HepG2 (cell line): ENCODE measurements around the gene GMEB2. TPM values are rescaled to one million over a fixed set of nuclear protein-coding genes. Genes with fewer than 3 reads are reported as not detected.

Experiments used
- ATAC-seq: fragments of 200-7000 bp; cut with Tn5 transposase; 3 replicates; pipeline ENCODE4 v1.9.1; 2020; ENCODE audit warnings: mild to moderate bottlenecking, moderate library complexity
- BruUV-seq: library from RNA; stranded (reverse); fragments of 400-500 nt; replicated peaks from 2 replicates; lab custom pipeline; 2021; lab: Mats Ljungman, UMichigan
- CTCF ChIA-PET: fragments of 300-600 bp; formaldehyde crosslinking; extraction: SDS; loops from one replicate; lab custom pipeline; 2021; ENCODE audit warnings: low total read pairs, inconsistent platforms, low intra/inter-chr PET ratio; lab: Yijun Ruan, JAX
- POLR2A ChIA-PET: fragments of 350-600 bp; sonication (Branson Sonifier 250); formaldehyde crosslinking; loops from one replicate; lab custom pipeline; 2020; ENCODE audit warnings: antibody characterized with exemption, inconsistent platforms; lab: Yijun Ruan, JAX
- DNase-seq: peaks from one replicate; pipeline ENCODE4 v3.0.0-alpha.2; 2015; ENCODE audit warnings: low spot score
- FAIRE-seq: peaks from 3 replicates; lab custom pipeline; 2011; peaks lifted over from hg19 to GRCh38; lab: Jason Lieb, UNC
- H2AFZ ChIP-seq: one replicate; pipeline ENCODE4 v1.6.1; 2011; ENCODE audit warnings: low read length, inconsistent platforms
- H3K27ac ChIP-seq: fragments of 300-600 bp; 3 replicates; pipeline ENCODE4 v1.8.0; 2011; ENCODE audit warnings: mixed run types, mild to moderate bottlenecking, mixed read lengths, low read length, inconsistent platforms; ENCODE audit not compliant: insufficient read depth; ENCODE audit errors: extremely low read length
- H3K27me3 ChIP-seq, 2 experiments: fragments of 200-600 bp in 1 of 2; 2 replicates in 1 of 2; 3 replicates in 1 of 2; pipeline versions ENCODE4 v1.6.0 to v1.8.0; 2011; ENCODE audit warnings: low read length in 2 of 2, mild to moderate bottlenecking in 2 of 2, moderate library complexity in 2 of 2, inconsistent platforms in 1 of 2; ENCODE audit not compliant: insufficient read depth in 2 of 2, control insufficient read depth in 1 of 2
- H3K36me3 ChIP-seq, 2 experiments: fragments of 200-600 bp in 1 of 2; replicated peaks in 1 of 2; 2 replicates in 1 of 2; 3 replicates in 1 of 2; pipeline versions ENCODE4 v1.5.1 to v1.8.0; 2011; ENCODE audit warnings: low read length in 2 of 2, inconsistent platforms in 1 of 2; ENCODE audit not compliant: insufficient read depth in 2 of 2, control insufficient read depth in 1 of 2
- H3K4me1 ChIP-seq: 2 replicates; pipeline ENCODE4 v1.5.1; 2012; ENCODE audit warnings: low read length, inconsistent platforms; ENCODE audit not compliant: insufficient read depth
- H3K4me2 ChIP-seq: 2 replicates; pipeline ENCODE4 v1.6.0; 2011; ENCODE audit warnings: low read depth, low read length, inconsistent platforms
- H3K4me3 ChIP-seq, 3 experiments: fragments of 200-600 bp in 1 of 3; sonication (generic), shearing (Covaris generic) in 1 of 3; replicated peaks in 1 of 3; 2 replicates each; pipeline ENCODE4 v1.5.1; 2011 to 2016; ENCODE audit warnings: low read length in 3 of 3, inconsistent platforms in 2 of 3, low read depth in 2 of 3, mild to moderate bottlenecking in 2 of 3, control low read depth in 1 of 3, mixed read lengths in 1 of 3; ENCODE audit not compliant: insufficient read depth in 1 of 3
- H3K79me2 ChIP-seq: one replicate; pipeline ENCODE4 v1.6.1; 2011; ENCODE audit warnings: low read length, inconsistent platforms; ENCODE audit not compliant: insufficient read depth
- H3K9ac ChIP-seq: 2 replicates; pipeline ENCODE4 v1.6.0; 2011; ENCODE audit warnings: mild to moderate bottlenecking, low read depth, low read length, inconsistent platforms; ENCODE audit not compliant: insufficient read depth
- H3K9me3 ChIP-seq: 2 replicates; pipeline ENCODE4 v1.5.1; 2012; ENCODE audit warnings: mild to moderate bottlenecking, low read length
- H4K20me1 ChIP-seq: 2 replicates; pipeline ENCODE4 v1.6.0; 2011; ENCODE audit warnings: inconsistent platforms, mild to moderate bottlenecking, low read length, moderate library complexity; ENCODE audit not compliant: insufficient read depth
- ATAD3A ChIP-seq: sonication (generic); formaldehyde crosslinking; IDR thresholded peaks from 2 replicates; pipeline ENCODE4 v1.4.0; 2020; ENCODE audit warnings: missing genetic modification reagents
- CBX1 ChIP-seq: IDR thresholded peaks from one replicate; pipeline ENCODE4 v1.6.1; 2016; ENCODE audit warnings: antibody characterized with exemption, low read depth
- HMGXB4 ChIP-seq, 2 experiments: sonication (generic) in 1 of 2; formaldehyde crosslinking in 1 of 2; IDR thresholded peaks; 2 replicates each; pipeline versions ENCODE4 v1.4.0 to v1.6.1; 2018 to 2020; ENCODE audit warnings: missing genetic modification reagents in 2 of 2, borderline replicate concordance in 1 of 2, low read depth in 1 of 2, mild to moderate bottlenecking in 1 of 2, missing biosample characterization in 1 of 2
- IRF1 ChIP-seq: sonication (generic); formaldehyde crosslinking; IDR thresholded peaks from 2 replicates; pipeline ENCODE4 v1.4.0; 2020; ENCODE audit warnings: low read depth, mild to moderate bottlenecking, missing genetic modification reagents
- MZF1 ChIP-seq: sonication (generic); formaldehyde crosslinking; IDR thresholded peaks from 2 replicates; pipeline ENCODE4 v1.8.1; 2023; ENCODE audit warnings: mild to moderate bottlenecking, missing genetic modification reagents, borderline replicate concordance
- NR2F2 ChIP-seq: IDR thresholded peaks from 2 replicates; pipeline ENCODE4 v1.6.1; 2012; ENCODE audit warnings: low read depth, inconsistent platforms, borderline replicate concordance
- PATZ1 ChIP-seq: sonication (generic); formaldehyde crosslinking; IDR thresholded peaks from 2 replicates; pipeline ENCODE4 v1.4.0; 2020; ENCODE audit warnings: missing genetic modification reagents
- RBAK ChIP-seq: sonication (generic); formaldehyde crosslinking; IDR thresholded peaks from 2 replicates; pipeline ENCODE4 v1.5.1; 2020; ENCODE audit warnings: mild to moderate bottlenecking, missing genetic modification reagents
- ZNF143 ChIP-seq: sonication (generic); formaldehyde crosslinking; IDR thresholded peaks from 2 replicates; pipeline ENCODE4 v1.4.0; 2020; ENCODE audit warnings: missing genetic modification reagents
- ZNF501 ChIP-seq: sonication (generic); formaldehyde crosslinking; IDR thresholded peaks from 2 replicates; pipeline ENCODE4 v1.5.1; 2020; ENCODE audit warnings: mild to moderate bottlenecking, moderate library complexity, missing genetic modification reagents
- ZSCAN20 ChIP-seq: sonication (generic); formaldehyde crosslinking; IDR thresholded peaks from 2 replicates; pipeline ENCODE4 v1.4.0; 2020; ENCODE audit warnings: missing genetic modification reagents, mild to moderate bottlenecking, borderline replicate concordance
- WGBS: methylation state at CpG from one replicate; pipeline ENCODE4 v1.1.6; 2017; ENCODE audit warnings: low lambda C conversion rate; 5-methylcytosine and 5-hydroxymethylcytosine counted together
- in situ Hi-C: cut with HindIII; loops from 2 replicates; pipeline ENCODE4 v1.10.0; 2017; ENCODE audit warnings: low pct_unique_long_range_greater_than_20kb; ENCODE audit not compliant: extremely low pct_ligation_motif_present
- intact Hi-C: fragments of 100-400 bp; cut with micrococcal nuclease; formaldehyde crosslinking; loops from one replicate; pipeline ENCODE4 v1.10.0; 2022; ENCODE audit not compliant: unreplicated experiment
- polyA plus RNA-seq, 8 experiments: library from polyadenylated mRNA; depleted of rRNA in 3 of 8; stranded (reverse) in 7 of 8; unstranded in 1 of 8; fragments of >200 nt; fragmentation: Illumina TruSeq in 4 of 8; extraction: Trizol in 4 of 8; gene quantifications; 2 replicates each; pipeline versions ENCODE4 v1.2.1 to v1.2.3, GENCODE V29; 2011 to 2016; ENCODE audit warnings: low read depth in 4 of 8, missing spikeins in 1 of 8, mixed read lengths in 1 of 8; ENCODE audit not compliant: insufficient read depth in 1 of 8
- total RNA-seq, 5 experiments: library from RNA; depleted of rRNA; stranded (reverse); fragments of >200 nt; fragmentation: Illumina TruSeq; extraction: Trizol; gene quantifications; 2 replicates each; pipeline ENCODE4 v1.2.3, GENCODE V29; 2016; ENCODE audit warnings: low read depth in 1 of 5

The GMEB2 gene
- total and polyA plus RNA-seq, 2 of the 13 experiments (the other 11 are each of a cell fraction or from before 2014, with no cell fraction given), result 10.6 to 12.4 TPM

GRCh38 chr20:63538204-63539091 is 88.5 kb downstream of the GMEB2 start:
- no peak for FAIRE-seq
- TF ChIP-seq RBAK (CRISPR knock-in tag) (peak; percentile 98), CBX1 (no peak), HMGXB4 (CRISPR knock-in tag; IDR thresholded peaks at IDR 0.05; ENCODE audit: borderline replicate concordance in 1 of 2, low read depth in 1 of 2) (peak in 1 of 2 experiments; percentile 58; a peak in 1 of 4 replicates), NR2F2 (0 out of 2 replicates have a peak, but pooled peaks have one; percentile 4), ZSCAN20 (CRISPR knock-in tag) (peak; percentile 13; the same call in 1 of the 2 replicates), PATZ1 (CRISPR knock-in tag) (peak; percentile 83), ZNF143 (0 out of 2 replicates have a peak, but pooled peaks have one; percentile 2), IRF1 (CRISPR knock-in tag) (no peak), ATAD3A (no peak), ZNF501 (peak; percentile 13; the same call in 1 of the 2 replicates), MZF1 (no peak)

More at GRCh38 chr20:63538204-63539091, 88.5 kb downstream of the GMEB2 start:
- ChIA-PET POLR2A (interaction anchor here (0.7 to 2.7 kb wide), 27 partner anchors 8 to 543 kb away, joined by 3 to 26 read pairs (median 5); partner anchors contain the start of genes GMEB2, HELZ2, LIME1 and PPDPF), CTCF (interaction anchor here (1.1 to 2.7 kb wide), 6 partner anchors 35 to 531 kb away, joined by 3 to 29 read pairs (median 8); partner anchors contain the start of genes HELZ2 and TPD52L2)
- no TSS peak for BruUV-seq
- Histone ChIP-seq H3K9ac (0 out of 2 replicates have a peak overlapping the region, but pooled peaks have one; percentile 53), H3K9me3 (no peaks in the 10 kb centered on the region), H2AFZ (no peak overlapping the region), H3K79me2 (no peaks in the 10 kb centered on the region), H3K4me2 (peak overlapping the region; percentile 89), H3K27ac (no peak overlapping the region), H3K36me3 (no peaks in the 10 kb centered on the region), H4K20me1 (no peaks in the 10 kb centered on the region), H3K4me3 (peak overlapping the region; percentile 37 to 76 (median 64); a peak in 4 of 6 replicates), H3K27me3 (peaks cover 49 to 69% of the 10 kb centered on the region in 2 experiments), H3K4me1 (peaks cover 48% of the 10 kb centered on the region)
- in situ Hi-C loops (loop anchor here (5.0 kb wide), 1 partner anchor 39 kb away; no protein-coding TSS in a partner anchor), intact Hi-C loops (loop anchor here (1.0 to 10.0 kb wide), 7 partner anchors 35 to 434 kb away; partner anchors contain the start of genes GMEB2, LIME1, RTEL1 and SLC2A4RG)
- 23% methylated on average over 26 of the region's 27 CpGs for WGBS
- DNase-seq (peak; percentile 67), ATAC-seq (peak; percentile 50)
